GM11168 (cell line): Measurements from ENCODE around the gene VEZF1.

ENCODE experiments used
- in situ Hi-C: fragments of 300-500 bp; cut with MboI; formaldehyde crosslinking; loops from one replicate; pipeline ENCODE4 v1.12.0; 2022; ENCODE audit warnings: low sequenced_read_pairs; ENCODE audit not compliant: unreplicated experiment

VEZF1 gene

GRCh38 chr17:57955183-57955931 is 32.7 kb downstream of the VEZF1 start, which contains the start of gene CUEDC1:
Gene CUEDC1 (minus strand): TSS chr17:57955412. CDS start chr17:57885564, 69,848 bp downstream.
- in situ Hi-C loops, result no loop called here

GRCh38 chr17:57954397-57955182 is 33.5 kb downstream of the VEZF1 start:
- in situ Hi-C loops, result no loop called here

GRCh38 chr17:57953705-57954396 is 34.2 kb downstream of the VEZF1 start:
- in situ Hi-C loops, result no loop called here

- in situ Hi-C loops, result no loop called here
Observed at GRCh38 chr17:57953219-57953618, 34.8 kb downstream of the VEZF1 start.

- in situ Hi-C loops, result no loop called here
Observed at GRCh38 chr17:57949649-57950048, 38.4 kb downstream of the VEZF1 start.

- in situ Hi-C loops, result no loop called here
Observed at GRCh38 chr17:57948555-57949420, 39.3 kb downstream of the VEZF1 start.

GRCh38 chr17:57948169-57948554 is 39.9 kb downstream of the VEZF1 start:
- in situ Hi-C loops, result no loop called here

- in situ Hi-C loops, result no loop called here
Observed at GRCh38 chr17:57947369-57947768, 40.7 kb downstream of the VEZF1 start.

- in situ Hi-C loops, result no loop called here
Observed at GRCh38 chr17:57946798-57947358, 41.2 kb downstream of the VEZF1 start.

GRCh38 chr17:57945996-57946797 is 41.9 kb downstream of the VEZF1 start:
- in situ Hi-C loops, result no loop called here

- in situ Hi-C loops, result no loop called here
Observed at GRCh38 chr17:57944908-57945307, 43.1 kb downstream of the VEZF1 start.

GRCh38 chr17:57943645-57944044 is 44.4 kb downstream of the VEZF1 start:
- in situ Hi-C loops, result no loop called here

- in situ Hi-C loops, result no loop called here
Observed at GRCh38 chr17:57943140-57943539, 44.9 kb downstream of the VEZF1 start.

- in situ Hi-C loops, result no loop called here
Observed at GRCh38 chr17:57941384-57942370, 46.4 kb downstream of the VEZF1 start.

GRCh38 chr17:57940653-57941329 is 47.3 kb downstream of the VEZF1 start:
- in situ Hi-C loops, result no loop called here

- in situ Hi-C loops, result no loop called here
Observed at GRCh38 chr17:57940231-57940630, 47.8 kb downstream of the VEZF1 start.

GRCh38 chr17:57939797-57940196 is 48.3 kb downstream of the VEZF1 start:
- in situ Hi-C loops, result no loop called here
